HG02884 (cell line): ENCODE measurements around the gene ADAMTSL3.
"Not testable (repeated sequence)": the region's sequence is repeated elsewhere in the genome, so short reads cannot be mapped to it uniquely, and the experiment has no call there.

Source experiments
- ATAC-seq: cut with Tn5 transposase; IDR thresholded peaks from one replicate; pipeline ENCODE4 v1.9.1; 2021; ENCODE audit warnings: mild to moderate bottlenecking, moderate library complexity; ENCODE audit not compliant: unreplicated experiment

The ADAMTSL3 gene

DNA sequence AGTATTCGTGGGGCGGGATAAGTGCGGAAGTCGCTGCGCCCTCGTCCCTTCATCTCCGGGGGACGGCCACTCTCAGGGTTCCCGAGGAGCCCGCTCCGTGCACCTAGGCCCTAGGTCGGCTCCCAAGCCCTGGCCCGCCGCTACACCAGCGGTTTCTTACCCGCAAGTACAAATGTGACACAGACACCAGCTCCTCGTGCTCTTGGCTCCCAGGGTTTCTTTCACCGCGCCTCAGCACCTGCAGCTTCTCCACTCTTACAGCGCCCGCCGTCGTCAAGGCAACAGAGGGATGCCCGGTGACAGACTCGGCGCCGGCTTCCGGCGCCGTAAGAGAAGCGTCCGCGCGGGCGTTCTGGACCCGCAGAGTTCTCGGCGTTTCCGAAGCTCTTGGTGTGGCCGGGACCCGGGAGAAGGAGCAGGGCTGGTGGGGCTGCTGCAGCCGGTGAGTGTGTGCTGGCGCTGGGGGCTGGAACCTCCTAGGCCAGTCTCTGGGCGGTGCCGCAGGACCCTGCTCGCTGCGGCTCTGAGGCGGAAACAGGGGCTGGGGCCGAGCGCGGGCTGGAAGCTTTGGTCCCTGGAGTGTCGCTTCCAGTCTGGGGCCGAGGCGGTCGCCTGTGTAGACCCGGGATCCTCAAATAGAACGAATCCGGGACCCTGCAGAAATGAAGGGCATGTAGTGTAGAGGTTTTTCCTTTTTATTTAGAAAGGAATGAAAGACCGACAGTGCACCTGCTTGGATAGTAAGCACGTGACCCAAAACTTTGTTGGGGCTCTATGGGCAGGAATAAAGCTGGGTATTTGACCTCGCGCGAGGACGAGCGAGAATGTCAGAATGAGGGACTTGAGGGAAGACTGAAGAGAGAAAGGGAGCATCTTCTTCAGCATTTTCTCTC lies 426.2 kb downstream of the ADAMTSL3 start:
- ATAC-seq: peak; percentile 90

DNA sequence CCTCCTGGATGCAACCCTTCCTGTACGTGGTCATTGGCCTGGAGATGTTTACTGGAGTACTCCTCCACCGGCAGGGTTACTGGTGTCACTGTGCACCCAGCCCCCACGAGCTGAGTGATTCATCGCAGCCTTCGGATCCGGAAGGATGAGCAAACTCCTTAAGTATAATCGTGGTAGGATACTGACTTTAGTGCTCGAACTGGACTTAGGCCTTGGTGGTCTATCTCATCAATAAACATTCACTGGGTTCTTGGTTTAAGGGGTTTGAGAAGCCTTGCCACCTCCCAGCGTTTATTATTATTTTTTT lies 426.8 kb downstream of the ADAMTSL3 start:
- not testable (repeated sequence) for ATAC-seq

DNA sequence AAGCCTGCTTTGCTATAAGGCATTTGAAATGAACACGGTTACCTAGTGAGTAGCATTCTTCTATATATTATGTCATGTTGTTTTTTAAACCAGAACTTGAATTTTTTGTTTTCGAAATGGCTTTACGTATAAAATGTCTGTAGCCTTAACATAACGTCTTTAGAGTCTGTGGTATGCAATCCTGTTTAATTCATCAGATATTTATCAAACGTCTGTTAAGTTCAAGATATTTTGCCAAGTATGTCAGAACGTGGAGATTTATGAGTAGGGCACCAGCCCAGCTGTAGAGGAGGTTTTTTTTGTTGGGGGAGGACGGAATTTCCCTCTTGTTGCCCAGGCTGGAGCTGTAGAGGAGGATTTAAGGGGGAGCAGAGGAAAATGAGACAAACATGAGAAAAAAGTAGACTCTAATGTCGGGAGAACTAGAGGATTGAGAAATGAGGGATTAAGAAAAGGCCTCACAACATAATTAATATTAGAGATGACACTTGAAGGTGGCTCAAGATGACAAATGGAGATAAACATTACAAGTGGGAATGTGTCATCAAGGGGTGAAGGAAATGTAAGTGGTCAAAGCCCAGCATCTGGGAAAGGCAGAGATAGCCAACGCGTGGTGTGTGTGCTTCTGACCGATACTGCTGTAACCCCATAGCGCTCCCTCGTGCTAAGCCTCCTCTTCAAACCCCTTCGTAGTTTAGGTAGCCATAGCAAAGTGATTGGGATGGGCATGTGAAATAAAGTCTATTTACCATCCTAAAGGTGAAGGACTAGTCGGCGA lies 427.7 kb downstream of the ADAMTSL3 start:
- ATAC-seq: no peak

DNA sequence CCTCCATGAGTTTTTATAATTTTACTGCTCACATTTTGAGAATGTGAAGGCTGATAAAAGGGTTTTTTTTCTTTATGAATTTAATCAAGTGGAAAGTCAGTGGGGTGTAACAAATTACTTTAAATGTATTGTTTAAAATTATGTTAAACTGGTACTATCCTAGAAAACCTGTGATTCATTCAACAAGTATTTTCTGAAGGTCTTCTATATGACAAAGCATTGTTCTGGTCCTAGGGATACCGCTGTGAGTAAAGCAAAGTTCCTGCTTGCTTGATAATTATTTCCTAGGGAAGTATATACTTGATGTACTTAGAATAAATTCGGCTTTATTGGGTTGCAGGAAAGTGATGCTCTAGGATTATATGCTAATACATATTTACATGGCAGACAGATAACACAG lies 428.8 kb downstream of the ADAMTSL3 start:
- no peak for ATAC-seq

DNA sequence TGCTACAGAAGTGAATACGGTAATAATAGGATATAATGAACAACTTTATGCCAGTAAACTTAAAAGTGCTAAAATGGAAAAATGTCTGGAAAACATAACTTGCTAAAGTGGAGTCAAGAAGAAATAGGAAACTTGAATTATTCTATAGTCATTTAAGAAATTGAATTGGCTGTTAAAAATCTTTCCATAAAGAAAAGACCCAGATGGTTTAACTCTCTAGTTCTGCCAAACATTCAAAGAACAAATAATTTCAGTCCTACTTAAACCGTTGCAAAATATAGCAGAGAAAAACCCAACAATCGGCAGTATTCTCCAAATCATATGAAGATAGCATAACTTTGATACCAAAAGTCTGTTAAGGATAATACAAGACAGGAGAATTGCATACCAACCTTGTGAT lies 432.1 kb downstream of the ADAMTSL3 start:
- not testable (repeated sequence) for ATAC-seq
